Placental pericyte (primary cell): ENCODE data around the gene RPL13A. TPM values are rescaled to one million over a fixed set of nuclear protein-coding genes. Genes with fewer than 3 reads are reported as not detected.

Source experiments
- small RNA-seq: library from RNA; depleted of rRNA; stranded (forward); fragments of <200 nt; gene quantifications from one replicate; pipeline ENCODE3, GENCODE V24; 2012; ENCODE audit warnings: low replicate concordance
- total RNA-seq: library from RNA; depleted of rRNA; stranded (reverse); fragments of >200 nt; gene quantifications from 2 replicates; pipeline ENCODE4 v1.2.3, GENCODE V29; 2012

The RPL13A gene
- 1,545 and 2,202 TPM in 2 replicates for total RNA-seq

DNA sequence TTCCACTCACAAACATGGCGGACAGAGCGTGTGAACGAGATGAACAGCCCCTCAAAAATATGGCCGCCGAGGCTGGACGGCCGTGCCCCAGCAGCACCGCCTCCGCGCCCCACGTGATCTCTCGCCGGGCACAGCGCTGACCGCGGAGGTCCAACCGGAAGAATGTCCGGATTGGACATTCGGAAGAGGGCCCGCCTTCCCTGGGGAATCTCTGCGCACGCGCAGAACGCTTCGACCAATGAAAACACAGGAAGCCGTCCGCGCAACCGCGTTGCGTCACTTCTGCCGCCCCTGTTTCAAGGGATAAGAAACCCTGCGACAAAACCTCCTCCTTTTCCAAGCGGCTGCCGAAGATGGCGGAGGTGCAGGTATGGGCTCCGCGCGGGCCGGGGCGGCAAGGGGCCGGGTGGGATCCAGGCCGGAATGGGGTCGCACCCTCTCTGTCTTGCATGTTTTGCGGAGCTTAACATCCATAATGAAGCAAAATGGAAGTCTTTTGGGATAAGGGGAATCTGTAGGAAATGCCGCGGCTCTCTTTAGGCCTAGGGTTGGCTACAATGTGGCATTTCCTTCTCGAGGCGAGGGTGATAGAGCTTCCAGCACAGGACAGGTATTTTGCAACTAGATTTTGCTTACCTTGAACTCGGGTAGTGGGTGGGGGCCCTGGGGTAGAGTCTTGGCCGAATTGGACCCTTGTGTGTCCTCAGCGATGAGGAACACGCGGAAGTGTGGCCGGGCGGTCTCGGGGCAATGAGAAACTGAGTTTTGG, at the start of gene RPL13A:
Gene RPL13A (plus strand): TSS at position 332 of the 769 bp plus-strand sequence. CDS start 22 bp downstream, at position 354.

DNA sequence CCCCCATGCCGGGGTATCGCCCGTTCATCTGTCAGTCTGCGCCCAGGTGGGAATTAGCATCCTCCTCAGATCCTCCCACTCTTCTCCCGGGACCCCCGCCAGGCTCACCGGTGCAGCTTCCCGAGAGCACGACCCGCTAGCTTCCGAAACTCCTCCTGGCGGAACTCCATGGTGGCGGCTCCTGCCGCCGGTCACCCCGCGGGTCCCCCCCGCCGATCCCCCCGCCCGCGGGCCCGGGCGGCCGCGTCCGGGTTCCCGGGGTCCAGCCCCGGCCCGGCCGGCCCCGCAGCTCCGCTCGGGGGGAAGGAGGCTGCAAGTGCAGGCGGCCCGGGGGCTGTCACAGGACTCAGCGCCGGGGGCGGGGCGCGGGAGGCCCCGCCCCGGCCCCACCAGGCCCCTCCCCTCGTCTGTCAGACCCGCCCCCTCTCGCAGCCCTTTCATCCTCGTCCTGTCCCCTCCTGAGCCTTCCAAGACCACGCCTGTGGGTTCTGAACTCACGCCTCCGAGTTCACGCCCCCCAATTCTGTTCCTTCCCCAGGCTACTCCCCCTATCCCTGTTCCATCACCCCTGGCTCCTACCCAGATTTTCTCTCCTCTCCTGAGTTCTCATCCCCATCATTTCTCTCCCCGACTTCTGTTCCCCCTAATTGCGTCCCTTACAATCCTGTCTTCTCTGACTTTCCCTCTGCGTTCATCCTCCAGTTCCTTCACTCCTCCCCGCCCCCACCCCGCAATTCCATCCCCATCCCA, 46.0 kb upstream of the RPL13A start, which contains the start of gene SLC17A7:
Gene SLC17A7 (minus strand): TSS at position 318 of the 750 bp plus-strand sequence. CDS start 148 bp downstream, at position 170.

DNA sequence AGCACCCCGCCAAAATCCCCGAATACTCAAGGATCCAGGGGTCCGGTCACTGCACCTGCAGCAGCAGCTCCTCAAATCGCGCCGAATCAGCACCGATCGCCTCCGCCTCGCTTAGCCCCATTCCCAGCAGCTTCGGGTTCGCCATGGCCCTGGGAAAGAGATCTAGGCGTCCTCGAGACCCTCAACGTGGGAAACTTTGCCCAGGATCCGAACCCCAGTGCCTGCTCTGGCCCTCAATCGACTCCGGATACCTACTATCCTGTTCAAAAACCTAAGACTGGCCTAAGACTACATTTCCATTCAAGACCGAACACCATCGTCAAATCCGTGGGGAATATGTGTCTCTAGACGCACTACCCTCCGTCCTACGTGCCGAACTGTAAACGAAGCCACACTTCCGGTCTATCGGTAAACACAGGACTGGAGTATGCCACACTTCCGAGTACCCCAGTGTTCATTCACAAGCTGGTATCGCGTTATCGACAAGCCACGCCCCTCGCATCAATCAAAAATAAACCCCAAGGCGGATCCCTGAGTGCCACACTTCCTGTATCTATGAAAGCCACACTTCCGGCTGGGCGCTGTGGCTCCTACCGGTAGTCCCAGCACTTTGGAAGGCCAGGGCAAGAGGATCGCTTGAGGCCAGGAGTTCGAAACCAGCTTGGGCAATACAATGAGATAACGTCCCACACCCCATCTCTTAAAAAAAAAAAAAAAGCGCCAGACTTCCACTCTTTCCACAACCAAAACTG, 35.8 kb upstream of the RPL13A start, which contains the start of gene PIH1D1:
Gene PIH1D1 (minus strand): TSS at position 385 of the 752 bp plus-strand sequence. CDS start 240 bp downstream, at position 145.

DNA sequence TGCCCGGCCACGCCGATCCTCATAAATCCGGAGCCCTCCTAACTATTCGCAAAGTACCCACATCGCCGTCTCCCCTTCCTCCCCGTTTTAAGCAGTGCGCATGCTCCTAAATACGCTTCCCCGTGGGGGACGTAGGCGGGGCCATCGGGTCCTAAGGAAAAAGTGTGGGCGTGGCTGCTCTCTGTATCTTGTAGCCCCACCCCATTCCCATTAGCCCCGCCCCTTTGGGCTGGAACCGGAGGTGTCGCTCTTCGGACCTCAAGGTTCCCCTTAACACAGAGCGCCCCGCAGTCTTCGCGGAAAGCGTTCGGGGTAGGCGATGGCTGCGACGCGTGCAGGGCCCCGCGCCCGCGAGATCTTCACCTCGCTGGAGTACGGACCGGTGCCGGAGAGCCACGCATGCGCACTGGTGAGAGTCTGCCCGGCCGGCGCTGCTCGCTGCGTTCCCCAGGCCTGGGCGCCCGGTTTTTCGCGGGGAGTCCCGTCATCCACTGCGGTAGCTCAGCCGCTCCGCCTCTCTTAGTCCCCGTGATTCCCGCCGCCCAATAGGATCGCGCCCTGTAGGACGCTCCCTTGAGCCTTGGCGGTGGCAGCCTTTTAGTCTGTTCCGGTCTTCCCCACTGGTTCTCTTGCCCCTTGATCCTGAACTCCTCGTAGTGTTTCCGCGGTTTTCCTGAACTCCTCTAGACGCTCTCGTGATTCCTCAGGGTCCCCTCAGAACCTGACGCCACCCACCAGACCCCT, 34.2 kb upstream of the RPL13A start, which contains the start of gene ALDH16A1:
Gene ALDH16A1 (plus strand): TSS at position 213 of the 744 bp plus-strand sequence. CDS start 107 bp downstream, at position 320.

DNA sequence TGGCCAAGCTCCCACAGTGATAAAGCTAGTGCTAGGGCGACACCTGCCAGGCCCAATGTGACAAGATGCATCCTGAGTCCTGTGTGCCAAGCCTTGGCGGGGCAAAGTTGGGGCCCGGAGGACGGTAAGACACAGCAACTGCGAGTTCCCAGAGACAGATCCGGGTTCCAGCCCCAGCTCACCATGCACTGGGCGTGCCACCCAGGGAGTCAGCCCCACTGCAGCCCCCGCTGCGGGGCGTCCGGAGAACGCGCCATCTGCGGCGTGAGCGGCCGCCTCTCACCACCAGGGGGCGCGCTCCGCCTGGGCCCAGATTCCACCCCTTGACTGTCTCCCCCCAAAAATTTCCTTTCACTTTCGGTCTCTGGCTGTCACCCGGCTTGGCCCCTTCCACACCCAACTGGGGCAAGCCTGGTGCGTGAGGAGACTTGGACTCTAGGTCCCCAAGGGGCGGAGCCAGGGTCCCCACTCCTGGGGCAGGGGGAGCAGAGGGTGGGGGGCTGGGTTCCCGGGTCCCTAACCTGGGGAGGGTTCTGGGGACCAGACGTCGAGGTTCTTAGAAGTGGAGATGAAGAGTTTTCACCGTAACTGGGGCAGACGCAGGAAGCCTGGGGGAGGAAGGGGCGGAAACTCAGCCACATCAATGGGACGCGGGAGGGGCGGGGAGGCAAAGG, 13.4 kb upstream of the RPL13A start, which contains the start of gene FLT3LG:
Gene FLT3LG (plus strand): TSS at position 348 of the 674 bp plus-strand sequence. CDS start 425 bp downstream, outside the sequence.

Small RNA genes lying within 50 kb of the gene (small RNA-seq; reads per million reads assigned to genes)
- gene COX6CP7 (not detected), gene MIR150 (0.13 reads per million), gene SNORD32A (not detected), gene SNORD33 (not detected), gene SNORD34 (not detected), gene SNORD35A (not detected), gene SNORD35B (not detected)

Other genes with a start within 250 kb of the RPL13A start
- under 0.01 and 0.44 TPM in 2 replicates for gene SLC6A16, start 162.4 kb upstream of the RPL13A start, total RNA-seq
- gene CD37, start 152.2 kb upstream of the RPL13A start, total RNA-seq, result not detected in 2 replicates
- gene TEAD2, start 125.2 kb upstream of the RPL13A start, total RNA-seq, result 18.2 and 44.2 TPM in 2 replicates
- gene DKKL1, start 123.7 kb upstream of the RPL13A start, total RNA-seq, result not detected in 2 replicates
- gene KASH5, start 99.4 kb upstream of the RPL13A start, total RNA-seq, result under 0.01 TPM in 1 of 2 replicates, not detected in the other
- gene PTH2, start 64.2 kb upstream of the RPL13A start, total RNA-seq, result not detected in 2 replicates
- gene GFY, start 62.2 kb upstream of the RPL13A start, total RNA-seq, result not detected in 2 replicates
- gene SLC17A7, start 46.1 kb upstream of the RPL13A start, total RNA-seq, result not detected in 2 replicates
- gene PIH1D1, start 35.8 kb upstream of the RPL13A start, total RNA-seq, result 95.1 and 138 TPM in 2 replicates
- gene ALDH16A1, start 34.4 kb upstream of the RPL13A start, total RNA-seq, result 30.4 and 40.1 TPM in 2 replicates
- gene FLT3LG, start 13.4 kb upstream of the RPL13A start, total RNA-seq, result 4.8 and 6.9 TPM in 2 replicates
- gene RPS11, start 8.8 kb downstream of the RPL13A start, total RNA-seq, result 1,493 and 6,336 TPM in 2 replicates
- gene FCGRT, start 25.1 kb downstream of the RPL13A start, total RNA-seq, result 24.9 and 84.7 TPM in 2 replicates
- gene RCN3, start 40.4 kb downstream of the RPL13A start, total RNA-seq, result 142 and 264 TPM in 2 replicates
- gene NOSIP, start 92.9 kb downstream of the RPL13A start, total RNA-seq, result 72.2 and 106 TPM in 2 replicates
- 0.14 and 0.22 TPM in 2 replicates for gene PRRG2, start 93.7 kb downstream of the RPL13A start, total RNA-seq
- 6.9 and 9.0 TPM in 2 replicates for gene PRR12, start 103.6 kb downstream of the RPL13A start, total RNA-seq
- 43.5 and 62.8 TPM in 2 replicates for gene RRAS, start 152.5 kb downstream of the RPL13A start, total RNA-seq
- gene SCAF1, start 154.6 kb downstream of the RPL13A start, total RNA-seq, result 21.7 and 35.6 TPM in 2 replicates
- gene IRF3, start 178.2 kb downstream of the RPL13A start, total RNA-seq, result 38.3 and 72.3 TPM in 2 replicates
- 3.3 and 16.2 TPM in 2 replicates for gene BCL2L12, start 178.3 kb downstream of the RPL13A start, total RNA-seq
- 350 and 388 TPM in 2 replicates for gene PRMT1, start 189.7 kb downstream of the RPL13A start, total RNA-seq
- 0.22 and 1.1 TPM in 2 replicates for gene ADM5, start 202.0 kb downstream of the RPL13A start, total RNA-seq
- 4.4 and 11.7 TPM in 2 replicates for gene CPT1C, start 203.5 kb downstream of the RPL13A start, total RNA-seq